ENCODE data around the gene PBX3. TPM values are rescaled to one million over a fixed set of nuclear protein-coding genes. Genes with fewer than 3 reads are reported as not detected.

PBX3 gene
- total RNA-seq, 1 donor from 2014 or later, result 46.1 TPM

DNA sequence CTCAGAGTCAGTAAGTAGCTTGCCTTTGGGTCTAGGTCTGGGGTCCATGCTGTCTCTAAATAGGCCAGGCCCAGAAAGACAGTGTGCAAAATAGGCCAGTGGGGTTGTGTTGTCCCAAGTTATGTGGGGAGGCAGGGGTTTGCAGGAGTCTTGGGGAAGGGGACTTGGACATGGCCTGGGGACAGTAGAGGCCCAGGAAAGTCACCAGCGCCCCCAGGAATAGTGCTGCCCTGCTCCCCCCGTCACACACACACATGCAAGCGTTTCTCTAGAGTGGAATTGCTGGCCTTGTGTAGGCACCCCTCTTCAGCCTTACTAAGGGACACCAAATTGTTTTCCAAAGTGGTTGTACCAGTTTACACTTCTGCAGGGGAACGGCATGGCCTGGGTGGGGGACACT is 227.5 kb downstream of the PBX3 start:
- TF ChIP-seq, protein P1, sequence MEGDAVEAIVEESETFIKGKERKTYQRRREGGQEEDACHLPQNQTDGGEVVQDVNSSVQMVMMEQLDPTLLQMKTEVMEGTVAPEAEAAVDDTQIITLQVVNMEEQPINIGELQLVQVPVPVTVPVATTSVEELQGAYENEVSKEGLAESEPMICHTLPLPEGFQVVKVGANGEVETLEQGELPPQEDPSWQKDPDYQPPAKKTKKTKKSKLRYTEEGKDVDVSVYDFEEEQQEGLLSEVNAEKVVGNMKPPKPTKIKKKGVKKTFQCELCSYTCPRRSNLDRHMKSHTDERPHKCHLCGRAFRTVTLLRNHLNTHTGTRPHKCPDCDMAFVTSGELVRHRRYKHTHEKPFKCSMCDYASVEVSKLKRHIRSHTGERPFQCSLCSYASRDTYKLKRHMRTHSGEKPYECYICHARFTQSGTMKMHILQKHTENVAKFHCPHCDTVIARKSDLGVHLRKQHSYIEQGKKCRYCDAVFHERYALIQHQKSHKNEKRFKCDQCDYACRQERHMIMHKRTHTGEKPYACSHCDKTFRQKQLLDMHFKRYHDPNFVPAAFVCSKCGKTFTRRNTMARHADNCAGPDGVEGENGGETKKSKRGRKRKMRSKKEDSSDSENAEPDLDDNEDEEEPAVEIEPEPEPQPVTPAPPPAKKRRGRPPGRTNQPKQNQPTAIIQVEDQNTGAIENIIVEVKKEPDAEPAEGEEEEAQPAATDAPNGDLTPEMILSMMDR (IDR thresholded peaks at IDR 0.05), result no peak

DNA sequence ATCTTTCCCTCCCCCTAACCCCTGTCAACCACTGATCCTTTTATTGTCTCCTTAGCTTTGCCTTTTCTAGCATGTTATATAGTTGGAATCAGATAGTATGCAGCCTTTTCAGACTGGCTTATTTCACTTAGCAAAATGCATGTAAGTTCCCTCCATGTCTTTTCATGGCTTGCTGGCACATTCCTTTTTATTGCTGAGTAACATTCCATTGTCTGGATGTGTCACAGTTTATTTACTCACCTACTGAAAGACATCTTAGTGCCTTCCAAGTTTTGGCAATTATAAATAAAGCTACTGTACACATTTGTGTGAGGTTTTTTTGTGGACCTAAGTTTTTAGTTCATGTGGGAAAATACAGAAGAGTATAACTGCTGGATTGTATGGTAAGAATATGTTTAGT is 230.1 kb downstream of the PBX3 start:
- TF ChIP-seq, protein P1 (IDR thresholded peaks at IDR 0.05), result no peak
- H3K36me3 ChIP-seq, result no peaks in the 10 kb centered on the region
- ATAC-seq (no peak), DNase-seq (no peak)
- H3K4me3 ChIP-seq, result no peak overlapping the region
- intact Hi-C loops (cut with DNase I), result no loop called here
- H3K9me3 ChIP-seq, result peaks cover 11% of the 10 kb centered on the region
- H3K27ac ChIP-seq, result no peak overlapping the region
- no peaks in the 10 kb centered on the region for H3K27me3 ChIP-seq (ENCODE audit: low read depth)
- no peaks in the 10 kb centered on the region for H3K4me1 ChIP-seq

More for the DNA sequence above, 227.5 kb downstream of the PBX3 start:
- Histone ChIP-seq H3K27ac (no peak overlapping the region), H3K9me3 (peaks cover 4% of the 10 kb centered on the region), H3K27me3 (ENCODE audit: low read depth) (no peaks in the 10 kb centered on the region), H3K36me3 (no peaks in the 10 kb centered on the region), H3K4me1 (no peaks in the 10 kb centered on the region), H3K4me3 (no peak overlapping the region)
- intact Hi-C loops (cut with DNase I), result no loop called here
- ATAC-seq, result no peak
- no peak for DNase-seq

DNA sequence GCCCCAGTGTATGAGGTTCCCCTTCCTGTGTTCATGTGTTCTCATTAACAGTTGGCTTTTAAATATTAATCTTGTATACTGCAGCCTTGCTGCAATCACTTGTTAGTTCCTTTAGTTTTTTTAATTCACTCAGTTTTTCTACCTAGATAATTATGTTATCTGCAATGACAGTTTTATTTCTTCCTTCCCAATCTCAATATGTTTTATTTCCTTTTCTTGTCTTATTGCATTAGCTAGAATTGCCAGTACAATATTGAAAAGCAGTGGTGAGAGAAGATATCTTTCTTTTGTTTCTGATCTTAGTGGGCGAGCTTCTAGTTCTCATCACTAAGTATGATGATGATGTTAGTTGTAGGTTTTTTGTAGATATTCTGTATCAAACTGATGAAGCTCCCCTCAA is 232.2 kb downstream of the PBX3 start:
- peaks cover 11% of the 10 kb centered on the region for H3K9me3 ChIP-seq
- ATAC-seq (no peak), DNase-seq (no peak)
- no peaks in the 10 kb centered on the region for H3K4me1 ChIP-seq
- H3K27me3 ChIP-seq (ENCODE audit: low read depth), result no peaks in the 10 kb centered on the region
- intact Hi-C loops (cut with DNase I), result no loop called here
- no peak overlapping the region for H3K27ac ChIP-seq
- no peaks in the 10 kb centered on the region for H3K36me3 ChIP-seq
- H3K4me3 ChIP-seq, result no peak overlapping the region
- TF ChIP-seq, protein P1 (IDR thresholded peaks at IDR 0.05), result no peak

DNA sequence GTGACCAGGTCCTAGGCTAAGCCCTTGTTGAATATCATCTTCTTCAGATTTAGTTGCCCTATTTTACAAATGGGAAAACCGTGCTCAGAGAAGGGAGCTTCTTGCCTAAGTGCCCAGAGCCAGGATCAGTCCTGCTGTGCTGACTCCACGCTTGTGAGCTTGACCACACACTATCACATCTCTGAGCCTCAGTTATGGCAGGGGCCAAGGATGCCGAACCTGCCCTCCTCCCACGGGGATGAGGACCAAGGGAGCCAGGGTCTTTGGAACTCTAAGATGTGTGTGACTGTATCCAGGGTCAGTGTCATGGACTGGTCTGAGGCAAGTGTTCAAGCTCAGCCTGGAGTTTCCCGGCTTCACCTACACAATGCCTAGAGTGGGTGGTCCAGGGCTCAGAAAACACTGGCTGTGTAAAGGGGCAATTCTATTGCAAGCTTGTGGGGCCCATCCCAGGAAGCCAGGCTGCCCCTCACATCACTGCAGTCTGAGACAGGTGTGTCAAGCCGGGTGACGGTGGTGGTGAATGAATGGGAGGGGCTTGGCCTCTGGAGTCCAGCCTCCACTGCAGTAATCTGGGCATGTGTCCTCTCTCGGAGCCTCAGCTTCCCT is 235.7 kb downstream of the PBX3 start:
- TF ChIP-seq, protein P1 (IDR thresholded peaks at IDR 0.05), result no peak
- peaks cover 11% of the 10 kb centered on the region for H3K9me3 ChIP-seq
- intact Hi-C loops (cut with DNase I), result no loop called here
- no peaks in the 10 kb centered on the region for H3K36me3 ChIP-seq
- DNase-seq (no peak), ATAC-seq (no peak)
- H3K27ac ChIP-seq, result no peak overlapping the region
- no peaks in the 10 kb centered on the region for H3K4me1 ChIP-seq
- no peak overlapping the region for H3K4me3 ChIP-seq
- H3K27me3 ChIP-seq (ENCODE audit: low read depth), result no peaks in the 10 kb centered on the region

DNA sequence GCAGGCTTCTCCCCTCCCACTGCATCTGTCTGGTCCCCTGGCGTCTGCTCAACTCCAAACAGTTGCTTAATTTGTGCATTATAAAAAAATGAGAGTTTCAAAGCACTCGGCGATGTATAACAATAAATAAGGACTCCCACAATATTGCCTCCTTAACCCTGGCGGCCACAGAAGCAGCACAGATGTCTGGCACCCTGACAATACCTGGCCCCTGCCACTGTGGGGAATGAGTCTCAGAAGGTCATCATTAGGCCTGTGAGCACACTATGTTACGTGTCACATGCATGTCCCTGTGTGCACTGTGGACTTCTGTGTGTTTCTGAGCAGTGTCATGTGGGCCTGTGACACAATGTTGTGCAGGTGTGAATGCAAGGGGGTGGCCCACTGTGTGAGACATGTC is 236.5 kb downstream of the PBX3 start:
- Histone ChIP-seq H3K9me3 (peaks cover 11% of the 10 kb centered on the region), H3K27me3 (ENCODE audit: low read depth) (no peaks in the 10 kb centered on the region), H3K36me3 (no peaks in the 10 kb centered on the region), H3K27ac (no peak overlapping the region), H3K4me3 (no peak overlapping the region), H3K4me1 (no peaks in the 10 kb centered on the region)
- TF ChIP-seq, protein P1 (IDR thresholded peaks at IDR 0.05), result no peak
- intact Hi-C loops (cut with DNase I), result no loop called here
- ATAC-seq (no peak), DNase-seq (no peak)

All from lower lobe of right lung (tissue), 2 donors.